HepG2 (cell line): ENCODE measurements around the gene ZNF230. TPM values are rescaled to one million over a fixed set of nuclear protein-coding genes. Genes with fewer than 3 reads are reported as not detected.

ENCODE experiments used
- DRAP1 ChIP-seq: IDR thresholded peaks from 2 replicates; pipeline ENCODE4 v1.6.1; 2016; ENCODE audit warnings: missing genetic modification reagents, missing compliant biosample characterization
- FOSL2 ChIP-seq: sonication (generic); formaldehyde crosslinking; IDR thresholded peaks from 2 replicates; pipeline ENCODE4 v1.4.0; 2020; ENCODE audit warnings: missing genetic modification reagents
- FOXO1 ChIP-seq: sonication (generic); formaldehyde crosslinking; IDR thresholded peaks from 2 replicates; pipeline ENCODE4 v1.4.0; 2020; ENCODE audit warnings: missing genetic modification reagents
- MIXL1 ChIP-seq: IDR thresholded peaks from 2 replicates; pipeline ENCODE4 v1.6.1; 2016
- POLR2AphosphoS2 ChIP-seq: IDR thresholded peaks from 2 replicates; pipeline ENCODE4 v1.6.1; 2011; ENCODE audit warnings: low read depth, low read length, improper control_type of control experiment
- PRDM10 ChIP-seq: sonication (generic); formaldehyde crosslinking; IDR thresholded peaks from 2 replicates; pipeline ENCODE4 v1.4.0; 2020; ENCODE audit warnings: low read depth, missing genetic modification reagents
- TEAD3 ChIP-seq: optimal IDR thresholded peaks from 2 replicates; pipeline ENCODE3; 2016; ENCODE audit warnings: borderline replicate concordance
- ZNF18 ChIP-seq: sonication (generic); formaldehyde crosslinking; IDR thresholded peaks from 2 replicates; pipeline ENCODE4 v1.8.0; 2022; ENCODE audit warnings: mild to moderate bottlenecking, missing genetic modification reagents; ENCODE audit not compliant: insufficient replicate concordance
- ZNF20 ChIP-seq: sonication (generic); formaldehyde crosslinking; IDR thresholded peaks from 2 replicates; pipeline ENCODE4 v1.4.0; 2020; ENCODE audit warnings: mild to moderate bottlenecking, moderate library complexity, missing genetic modification reagents
- ZNF407 ChIP-seq: sonication (generic); formaldehyde crosslinking; IDR thresholded peaks from one replicate; pipeline ENCODE4 v1.5.1; 2020; ENCODE audit warnings: mild to moderate bottlenecking, missing genetic modification reagents; ENCODE audit errors: not compliant biosample characterization
- ZNF879 ChIP-seq: sonication (generic); formaldehyde crosslinking; IDR thresholded peaks from 2 replicates; pipeline ENCODE4 v1.8.1; 2023; ENCODE audit warnings: missing genetic modification reagents
- ZSCAN5A ChIP-seq: sonication (generic); formaldehyde crosslinking; IDR thresholded peaks from 2 replicates; pipeline ENCODE4 v1.8.0; 2022; ENCODE audit warnings: mild to moderate bottlenecking, missing genetic modification reagents, borderline replicate concordance
- ZZZ3 ChIP-seq: sonication (generic); formaldehyde crosslinking; IDR thresholded peaks from 2 replicates; pipeline ENCODE4 v1.4.0; 2020; ENCODE audit warnings: missing genetic modification reagents, mild to moderate bottlenecking, borderline replicate concordance
- polyA plus RNA-seq, 8 experiments: library from polyadenylated mRNA; depleted of rRNA in 3 of 8; stranded (reverse) in 7 of 8; unstranded in 1 of 8; fragments of >200 nt; fragmentation: Illumina TruSeq in 4 of 8; extraction: Trizol in 4 of 8; gene quantifications; 2 replicates each; pipeline versions ENCODE4 v1.2.1 to v1.2.3, GENCODE V29; 2011 to 2016; ENCODE audit warnings: low read depth in 4 of 8, missing spikeins in 1 of 8, mixed read lengths in 1 of 8; ENCODE audit not compliant: insufficient read depth in 1 of 8
- total RNA-seq, 5 experiments: library from RNA; depleted of rRNA; stranded (reverse); fragments of >200 nt; fragmentation: Illumina TruSeq; extraction: Trizol; gene quantifications; 2 replicates each; pipeline ENCODE4 v1.2.3, GENCODE V29; 2016; ENCODE audit warnings: low read depth in 1 of 5

ZNF230 gene
- total and polyA plus RNA-seq, 2 of the 13 experiments (the other 11 are each of a cell fraction or from before 2014, with no cell fraction given), result 2.4 to 5.5 TPM

- no peak for TF ChIP-seq ZNF407 (CRISPR knock-in tag)
- peak; percentile 72 for TF ChIP-seq TEAD3 (CRISPR knock-in tag)
- no peak for TF ChIP-seq FOXO1 (CRISPR knock-in tag)
- no peak for TF ChIP-seq ZNF18 (CRISPR knock-in tag)
- 0 out of 2 replicates have a peak, but pooled peaks have one; percentile 28 for TF ChIP-seq ZZZ3 (CRISPR knock-in tag)
- TF ChIP-seq ZSCAN5A, result no peak
- no peak for TF ChIP-seq ZNF879 (CRISPR knock-in tag)
- TF ChIP-seq MIXL1 (CRISPR knock-in tag), result no peak; the same call in 1 of the 2 replicates
- TF ChIP-seq DRAP1 (CRISPR knock-in tag), result 0 out of 2 replicates have a peak, but pooled peaks have one; percentile 22
- TF ChIP-seq FOSL2, result no peak
- TF ChIP-seq ZNF20 (CRISPR knock-in tag), result no peak
- TF ChIP-seq POLR2AphosphoS2, result no peak
- peak; percentile 32; the same call in 1 of the 2 replicates for TF ChIP-seq PRDM10 (CRISPR knock-in tag)
Measured at GRCh38 chr19:44051650-44052402, 49.1 kb downstream of the ZNF230 start, which contains the start of gene ZNF223 (continued).
